ENCODE measurements around the gene AGER. TPM values are rescaled to one million over a fixed set of nuclear protein-coding genes. Genes with fewer than 3 reads are reported as not detected.
"Not testable (repeated sequence)": the region's sequence is repeated elsewhere in the genome, so short reads cannot be mapped to it uniquely, and the experiment has no call there.

AGER gene
- total RNA-seq (2014; rRNA removed; shearing (Covaris generic)): 1.3 TPM in 1 of 2 replicates, not detected in the other
- polyA plus RNA-seq (2015; cell fraction: cytosol; rRNA removed): 1.3 and 1.4 TPM in 2 replicates
- 25.6 and 28.6 TPM in 2 replicates for polyA plus RNA-seq (2015; cell fraction: nucleus; rRNA removed)

- no peak for DNase-seq (ENCODE audit: low read depth)
Observed at GRCh38 chr6:32184084-32184640, at the start of gene AGER. Gene AGER, minus strand, starts transcription at chr6:32184253. Its CDS starts 31 bp downstream, at chr6:32184222.

- DNase-seq (ENCODE audit: low read depth): no peak
Observed at GRCh38 chr6:32226434-32226833, 42.4 kb upstream of the AGER start.

GRCh38 chr6:32224696-32225095, 40.6 kb upstream of the AGER start:
- no peak for DNase-seq (ENCODE audit: low read depth)

GRCh38 chr6:32223258-32224235, 39.5 kb upstream of the AGER start, which contains the start of gene NOTCH4:
Gene NOTCH4, minus strand, starts transcription at chr6:32224067. Its CDS starts 139 bp downstream, at chr6:32223928.
- no peak for DNase-seq (ENCODE audit: low read depth)

- no peak for DNase-seq (ENCODE audit: low read depth)
Observed at GRCh38 chr6:32222333-32223230, 38.5 kb upstream of the AGER start.

GRCh38 chr6:32220021-32220420, 36.0 kb upstream of the AGER start:
- no peak for DNase-seq (ENCODE audit: low read depth)

GRCh38 chr6:32218167-32218566, 34.1 kb upstream of the AGER start:
- no peak for DNase-seq (ENCODE audit: low read depth)

- no peak for DNase-seq (ENCODE audit: low read depth)
Observed at GRCh38 chr6:32216998-32217397, 32.9 kb upstream of the AGER start.

- DNase-seq (ENCODE audit: low read depth): no peak
Observed at GRCh38 chr6:32216285-32216684, 32.2 kb upstream of the AGER start.

GRCh38 chr6:32215617-32216016, 31.6 kb upstream of the AGER start:
- no peak for DNase-seq (ENCODE audit: low read depth)

GRCh38 chr6:32214126-32214525, 30.1 kb upstream of the AGER start:
- no peak for DNase-seq (ENCODE audit: low read depth)

GRCh38 chr6:32213649-32214048, 29.6 kb upstream of the AGER start:
- DNase-seq (ENCODE audit: low read depth): no peak

- DNase-seq (ENCODE audit: low read depth): no peak
Observed at GRCh38 chr6:32212076-32212760, 28.2 kb upstream of the AGER start.

- not testable (repeated sequence) for DNase-seq (ENCODE audit: low read depth)
Observed at GRCh38 chr6:32211432-32211831, 27.4 kb upstream of the AGER start.

- DNase-seq (ENCODE audit: low read depth): no peak
Observed at GRCh38 chr6:32210191-32210601, 26.1 kb upstream of the AGER start.

GRCh38 chr6:32208996-32209395, 24.9 kb upstream of the AGER start:
- no peak for DNase-seq (ENCODE audit: low read depth)

- no peak for DNase-seq (ENCODE audit: low read depth)
Observed at GRCh38 chr6:32204268-32204715, 20.2 kb upstream of the AGER start.

GRCh38 chr6:32203426-32204267, 19.6 kb upstream of the AGER start:
- DNase-seq (ENCODE audit: low read depth): no peak

GRCh38 chr6:32202186-32202585, 18.1 kb upstream of the AGER start:
- no peak for DNase-seq (ENCODE audit: low read depth)

Data from HT1080 (cell line).